ENCODE results near the gene RFX4.
A peak's percentile ranks its signal among the peaks of the same experiment; 100 is the strongest.

Gene RFX4

GRCh38 chr12:106739318-106739717, 156.5 kb downstream of the RFX4 start:
- H3K36me3 ChIP-seq (ENCODE audit: control insufficient read depth, insufficient read depth, low read length) = no peaks in the 10 kb centered on the region
- no peak overlapping the region for H3K4me3 ChIP-seq (ENCODE audit: insufficient read depth, low read depth, low read length, poor library complexity, severe bottlenecking)
- no peak for DNase-seq

GRCh38 chr12:106739815-106740530, 157.2 kb downstream of the RFX4 start:
- no peak overlapping the region for H3K27ac ChIP-seq (ENCODE audit: insufficient read depth, low read length, poor library complexity, severe bottlenecking)
- H3K4me3 ChIP-seq (ENCODE audit: insufficient read depth, low read depth, low read length, poor library complexity, severe bottlenecking) = no peak overlapping the region
- no peaks in the 10 kb centered on the region for H3K4me1 ChIP-seq (ENCODE audit: control insufficient read depth, insufficient read depth, low read length, poor library complexity, severe bottlenecking)
- no peaks in the 10 kb centered on the region for H3K9me3 ChIP-seq (ENCODE audit: control insufficient read depth, low read length)
- no peaks in the 10 kb centered on the region for H3K36me3 ChIP-seq (ENCODE audit: control insufficient read depth, insufficient read depth, low read length)
- H3K27me3 ChIP-seq (replicated peaks; ENCODE audit: control insufficient read depth, insufficient read depth, low read length, poor library complexity, severe bottlenecking) = no peaks in the 10 kb centered on the region
- no peak for DNase-seq

More at GRCh38 chr12:106739318-106739717, 156.5 kb downstream of the RFX4 start:
- Histone ChIP-seq H3K27ac (ENCODE audit: insufficient read depth, low read length, poor library complexity, severe bottlenecking) (no peak overlapping the region), H3K9me3 (ENCODE audit: control insufficient read depth, low read length) (no peaks in the 10 kb centered on the region), H3K27me3 (replicated peaks; ENCODE audit: control insufficient read depth, insufficient read depth, low read length, poor library complexity, severe bottlenecking) (no peaks in the 10 kb centered on the region), H3K4me1 (ENCODE audit: control insufficient read depth, insufficient read depth, low read length, poor library complexity, severe bottlenecking) (no peaks in the 10 kb centered on the region)

- no peaks in the 10 kb centered on the region for H3K36me3 ChIP-seq (ENCODE audit: control insufficient read depth, insufficient read depth, low read length)
- no peaks in the 10 kb centered on the region for H3K4me1 ChIP-seq (ENCODE audit: control insufficient read depth, insufficient read depth, low read length, poor library complexity, severe bottlenecking)
- no peak for DNase-seq
- no peak overlapping the region for H3K4me3 ChIP-seq (ENCODE audit: insufficient read depth, low read depth, low read length, poor library complexity, severe bottlenecking)
- no peak overlapping the region for H3K27ac ChIP-seq (ENCODE audit: insufficient read depth, low read length, poor library complexity, severe bottlenecking)
- no peaks in the 10 kb centered on the region for H3K9me3 ChIP-seq (ENCODE audit: control insufficient read depth, low read length)
- H3K27me3 ChIP-seq (replicated peaks; ENCODE audit: control insufficient read depth, insufficient read depth, low read length, poor library complexity, severe bottlenecking) = no peaks in the 10 kb centered on the region
Observed at GRCh38 chr12:106740818-106741217, 158.0 kb downstream of the RFX4 start.

GRCh38 chr12:106741247-106741646, 158.4 kb downstream of the RFX4 start:
- no peaks in the 10 kb centered on the region for H3K27me3 ChIP-seq (replicated peaks; ENCODE audit: control insufficient read depth, insufficient read depth, low read length, poor library complexity, severe bottlenecking)
- H3K4me3 ChIP-seq (ENCODE audit: insufficient read depth, low read depth, low read length, poor library complexity, severe bottlenecking) = no peak overlapping the region
- H3K4me1 ChIP-seq (ENCODE audit: control insufficient read depth, insufficient read depth, low read length, poor library complexity, severe bottlenecking) = no peaks in the 10 kb centered on the region
- no peak for DNase-seq
- no peaks in the 10 kb centered on the region for H3K36me3 ChIP-seq (ENCODE audit: control insufficient read depth, insufficient read depth, low read length)
- H3K27ac ChIP-seq (ENCODE audit: insufficient read depth, low read length, poor library complexity, severe bottlenecking) = no peak overlapping the region
- no peaks in the 10 kb centered on the region for H3K9me3 ChIP-seq (ENCODE audit: control insufficient read depth, low read length)

- DNase-seq = no peak
- no peak overlapping the region for H3K27ac ChIP-seq (ENCODE audit: insufficient read depth, low read length, poor library complexity, severe bottlenecking)
- no peaks in the 10 kb centered on the region for H3K36me3 ChIP-seq (ENCODE audit: control insufficient read depth, insufficient read depth, low read length)
Observed at GRCh38 chr12:106743270-106743988, 160.6 kb downstream of the RFX4 start.

GRCh38 chr12:106744600-106744999, 161.8 kb downstream of the RFX4 start:
- no peaks in the 10 kb centered on the region for H3K36me3 ChIP-seq (ENCODE audit: control insufficient read depth, insufficient read depth, low read length)

More at GRCh38 chr12:106743270-106743988, 160.6 kb downstream of the RFX4 start:
- no peaks in the 10 kb centered on the region for H3K9me3 ChIP-seq (ENCODE audit: control insufficient read depth, low read length)
- peaks cover 15% of the 10 kb centered on the region for H3K4me1 ChIP-seq (ENCODE audit: control insufficient read depth, insufficient read depth, low read length, poor library complexity, severe bottlenecking)
- no peaks in the 10 kb centered on the region for H3K27me3 ChIP-seq (replicated peaks; ENCODE audit: control insufficient read depth, insufficient read depth, low read length, poor library complexity, severe bottlenecking)
- H3K4me3 ChIP-seq (ENCODE audit: insufficient read depth, low read depth, low read length, poor library complexity, severe bottlenecking) = no peak overlapping the region

GRCh38 chr12:106745181-106745745, 162.5 kb downstream of the RFX4 start:
- DNase-seq = no peak

More at GRCh38 chr12:106744600-106744999, 161.8 kb downstream of the RFX4 start:
- H3K9me3 ChIP-seq (ENCODE audit: control insufficient read depth, low read length) = no peaks in the 10 kb centered on the region
- H3K4me3 ChIP-seq (ENCODE audit: insufficient read depth, low read depth, low read length, poor library complexity, severe bottlenecking) = no peak overlapping the region
- H3K27me3 ChIP-seq (replicated peaks; ENCODE audit: control insufficient read depth, insufficient read depth, low read length, poor library complexity, severe bottlenecking) = no peaks in the 10 kb centered on the region
- no peak for DNase-seq
- H3K4me1 ChIP-seq (ENCODE audit: control insufficient read depth, insufficient read depth, low read length, poor library complexity, severe bottlenecking) = peaks cover 17% of the 10 kb centered on the region
- no peak overlapping the region for H3K27ac ChIP-seq (ENCODE audit: insufficient read depth, low read length, poor library complexity, severe bottlenecking)

GRCh38 chr12:106747973-106748436, 165.2 kb downstream of the RFX4 start:
- Histone ChIP-seq H3K27ac (ENCODE audit: insufficient read depth, low read length, poor library complexity, severe bottlenecking) (peak overlapping the region; percentile 65), H3K36me3 (ENCODE audit: control insufficient read depth, insufficient read depth, low read length) (no peaks in the 10 kb centered on the region), H3K9me3 (ENCODE audit: control insufficient read depth, low read length) (no peaks in the 10 kb centered on the region), H3K4me3 (ENCODE audit: insufficient read depth, low read depth, low read length, poor library complexity, severe bottlenecking) (no peak overlapping the region), H3K4me1 (ENCODE audit: control insufficient read depth, insufficient read depth, low read length, poor library complexity, severe bottlenecking) (peaks cover 19% of the 10 kb centered on the region), H3K27me3 (replicated peaks; ENCODE audit: control insufficient read depth, insufficient read depth, low read length, poor library complexity, severe bottlenecking) (no peaks in the 10 kb centered on the region)
- peak; percentile 17 to 23 (median 23) for DNase-seq

More at GRCh38 chr12:106745181-106745745, 162.5 kb downstream of the RFX4 start:
- no peaks in the 10 kb centered on the region for H3K9me3 ChIP-seq (ENCODE audit: control insufficient read depth, low read length)
- H3K4me3 ChIP-seq (ENCODE audit: insufficient read depth, low read depth, low read length, poor library complexity, severe bottlenecking) = no peak overlapping the region
- no peaks in the 10 kb centered on the region for H3K27me3 ChIP-seq (replicated peaks; ENCODE audit: control insufficient read depth, insufficient read depth, low read length, poor library complexity, severe bottlenecking)
- H3K27ac ChIP-seq (ENCODE audit: insufficient read depth, low read length, poor library complexity, severe bottlenecking) = no peak overlapping the region
- peaks cover 17% of the 10 kb centered on the region for H3K4me1 ChIP-seq (ENCODE audit: control insufficient read depth, insufficient read depth, low read length, poor library complexity, severe bottlenecking)
- H3K36me3 ChIP-seq (ENCODE audit: control insufficient read depth, insufficient read depth, low read length) = no peaks in the 10 kb centered on the region

- DNase-seq = no peak
- H3K27me3 ChIP-seq (replicated peaks; ENCODE audit: control insufficient read depth, insufficient read depth, low read length, poor library complexity, severe bottlenecking) = no peaks in the 10 kb centered on the region
- H3K4me1 ChIP-seq (ENCODE audit: control insufficient read depth, insufficient read depth, low read length, poor library complexity, severe bottlenecking) = peaks cover 30% of the 10 kb centered on the region
- no peaks in the 10 kb centered on the region for H3K36me3 ChIP-seq (ENCODE audit: control insufficient read depth, insufficient read depth, low read length)
- H3K9me3 ChIP-seq (ENCODE audit: control insufficient read depth, low read length) = no peaks in the 10 kb centered on the region
- H3K27ac ChIP-seq (ENCODE audit: insufficient read depth, low read length, poor library complexity, severe bottlenecking) = no peak overlapping the region
- no peak overlapping the region for H3K4me3 ChIP-seq (ENCODE audit: insufficient read depth, low read depth, low read length, poor library complexity, severe bottlenecking)
Observed at GRCh38 chr12:106750524-106750923, 167.7 kb downstream of the RFX4 start.

GRCh38 chr12:106753526-106753925, 170.7 kb downstream of the RFX4 start:
- peak in 1 of 3 donors; percentile 24 for DNase-seq
- H3K9me3 ChIP-seq (ENCODE audit: control insufficient read depth, low read length) = no peaks in the 10 kb centered on the region
- peaks cover 14% of the 10 kb centered on the region for H3K4me1 ChIP-seq (ENCODE audit: control insufficient read depth, insufficient read depth, low read length, poor library complexity, severe bottlenecking)
- no peaks in the 10 kb centered on the region for H3K36me3 ChIP-seq (ENCODE audit: control insufficient read depth, insufficient read depth, low read length)
- no peak overlapping the region for H3K4me3 ChIP-seq (ENCODE audit: insufficient read depth, low read depth, low read length, poor library complexity, severe bottlenecking)
- H3K27ac ChIP-seq (ENCODE audit: insufficient read depth, low read length, poor library complexity, severe bottlenecking) = no peak overlapping the region
- no peaks in the 10 kb centered on the region for H3K27me3 ChIP-seq (replicated peaks; ENCODE audit: control insufficient read depth, insufficient read depth, low read length, poor library complexity, severe bottlenecking)

Measured in effector memory CD4-positive, alpha-beta T cell (primary cell).